K562 (cell line): ENCODE results near the gene LRRC75A. TPM values are rescaled to one million over a fixed set of nuclear protein-coding genes. Genes with fewer than 3 reads are reported as not detected.

Experiments used
- ATAC-seq: fragments of 200-7000 bp; cut with Tn5 transposase; 3 replicates; pipeline ENCODE4 v1.9.1; 2020; ENCODE audit warnings: moderate library complexity
- BruUV-seq: library from RNA; stranded (reverse); fragments of 400-500 nt; replicated peaks from 2 replicates; lab custom pipeline; 2021; lab: Mats Ljungman, UMichigan
- CTCF ChIA-PET: fragments of 300-600 bp; formaldehyde crosslinking; extraction: SDS; loops from one replicate; lab custom pipeline; 2021; ENCODE audit warnings: low intra/inter-chr PET ratio; lab: Yijun Ruan, JAX
- POLR2A ChIA-PET: fragments of 300-600, 350-650 bp; sonication (Branson Sonifier 250); formaldehyde crosslinking; extraction: SDS; loops from one replicate; lab custom pipeline; 2021; ENCODE audit warnings: antibody characterized with exemption, inconsistent platforms; lab: Yijun Ruan, JAX
- DNase-seq, 4 experiments: peaks; one replicate each; pipeline versions ENCODE4 v3.0.0 to v3.0.0-alpha.2; 2011 to 2018; ENCODE audit warnings: low spot score in 3 of 4, mixed read lengths in 3 of 4; ENCODE audit errors: extremely low read depth in 1 of 4
- FAIRE-seq: peaks from 2 replicates; lab custom pipeline; 2011; peaks lifted over from hg19 to GRCh38; lab: Jason Lieb, UNC
- H2AFZ ChIP-seq: 2 replicates; pipeline ENCODE4 v1.6.0; 2011; ENCODE audit warnings: low read depth, low read length, control low read depth, inconsistent platforms
- H3K27ac ChIP-seq: fragments of 200-600 bp; 3 replicates; pipeline ENCODE4 v1.8.0; 2011; ENCODE audit warnings: low read depth, mild to moderate bottlenecking, control low read depth, inconsistent platforms, low read length, moderate library complexity, mixed read lengths; ENCODE audit errors: extremely low read depth
- H3K27me3 ChIP-seq, 2 experiments: fragments of 300-600 bp in 1 of 2; 2 replicates in 1 of 2; 3 replicates in 1 of 2; pipeline versions ENCODE4 v1.6.0 to v1.8.0; 2011; ENCODE audit warnings: inconsistent platforms in 2 of 2, low read length in 2 of 2, mild to moderate bottlenecking in 1 of 2, mixed read lengths in 1 of 2, moderate library complexity in 1 of 2; ENCODE audit not compliant: control insufficient read depth in 2 of 2, insufficient read depth in 2 of 2
- H3K36me3 ChIP-seq: fragments of 300-600 bp; 3 replicates; pipeline ENCODE4 v1.8.0; 2011; ENCODE audit warnings: mild to moderate bottlenecking, low read length, inconsistent platforms; ENCODE audit not compliant: control insufficient read depth, insufficient read depth
- H3K4me1 ChIP-seq, 2 experiments: fragments of 200-600 bp in 1 of 2; replicated peaks in 1 of 2; 2 replicates in 1 of 2; 3 replicates in 1 of 2; pipeline versions ENCODE4 v1.5.1 to v1.8.0; 2011; ENCODE audit warnings: inconsistent platforms in 2 of 2, low read length in 2 of 2, mild to moderate bottlenecking in 1 of 2, mixed read lengths in 1 of 2, moderate library complexity in 1 of 2; ENCODE audit not compliant: control insufficient read depth in 2 of 2, insufficient read depth in 2 of 2
- H3K4me2 ChIP-seq: 2 replicates; pipeline ENCODE4 v1.6.1; 2011; ENCODE audit warnings: low read length, control low read depth, inconsistent platforms, mixed read lengths; ENCODE audit not compliant: insufficient read depth
- H3K4me3 ChIP-seq: fragments of 200-600 bp; sonication (generic), shearing (Covaris generic); 2 replicates; pipeline ENCODE4 v1.5.1; 2016; ENCODE audit warnings: control low read depth, inconsistent platforms
- H3K79me2 ChIP-seq: fragments of 200-600 bp; 3 replicates; pipeline ENCODE4 v1.8.0; 2011; ENCODE audit warnings: low read length, inconsistent platforms; ENCODE audit not compliant: control insufficient read depth, insufficient read depth
- H3K9ac ChIP-seq, 2 experiments: 2 replicates each; pipeline versions ENCODE4 v1.6.0 to v1.6.1; 2011; ENCODE audit warnings: low read depth in 2 of 2, low read length in 2 of 2, control low read depth in 1 of 2, inconsistent platforms in 1 of 2, mild to moderate bottlenecking in 1 of 2, mixed read lengths in 1 of 2; ENCODE audit not compliant: insufficient read depth in 1 of 2
- H3K9me1 ChIP-seq: one replicate; pipeline ENCODE4 v1.6.0; 2011; ENCODE audit warnings: inconsistent platforms, mild to moderate bottlenecking, low read length, moderate library complexity; ENCODE audit not compliant: control insufficient read depth, insufficient read depth
- H3K9me3 ChIP-seq: replicated peaks from 2 replicates; pipeline ENCODE4 v1.5.1; 2011; ENCODE audit warnings: low read depth, low read length, inconsistent platforms; ENCODE audit not compliant: control insufficient read depth, insufficient read depth
- H4K20me1 ChIP-seq: replicated peaks from 2 replicates; pipeline ENCODE4 v1.6.1; 2011; ENCODE audit warnings: low read length, inconsistent platforms, mixed read lengths; ENCODE audit not compliant: control insufficient read depth, insufficient read depth
- ARID1B ChIP-seq: fragments of 450-650 bp; IDR thresholded peaks from 2 replicates; pipeline ENCODE4 v1.6.1; 2016; ENCODE audit warnings: antibody characterized with exemption, mild to moderate bottlenecking, inconsistent platforms
- HDAC6 ChIP-seq: IDR thresholded peaks from 2 replicates; pipeline ENCODE4 v1.6.1; 2012; ENCODE audit warnings: low read depth, mild to moderate bottlenecking, control low read depth, inconsistent platforms, low read length, moderate library complexity
- POLR2G ChIP-seq: fragments of 200-400 bp; formaldehyde crosslinking; IDR thresholded peaks from 2 replicates; pipeline ENCODE4 v1.6.1; 2017; ENCODE audit warnings: low read depth, mild to moderate bottlenecking, antibody characterized with exemption, low read length, moderate library complexity
- RBFOX2 ChIP-seq: fragments of 200-400 bp; formaldehyde crosslinking; IDR thresholded peaks from 2 replicates; pipeline ENCODE4 v1.6.1; 2017; ENCODE audit warnings: low read depth, mild to moderate bottlenecking, low read length, moderate library complexity
- RFX5 ChIP-seq: IDR thresholded peaks from 2 replicates; pipeline ENCODE4 v1.6.1; 2011; ENCODE audit warnings: low read depth, mild to moderate bottlenecking, improper control_type of control experiment, low read length
- SNAPC5 ChIP-seq: fragments of 250-450 bp; sonication (Bioruptor Pico); IDR thresholded peaks from 2 replicates; pipeline ENCODE4 v1.8.0; 2021; ENCODE audit warnings: moderate library complexity, mild to moderate bottlenecking, inconsistent platforms
- ZHX1 ChIP-seq: fragments of 150-350 bp; conservative IDR thresholded peaks from 2 replicates; pipeline ENCODE4 v1.6.1; 2014; ENCODE audit warnings: low read length
- ZNF121 ChIP-seq: sonication (generic); formaldehyde crosslinking; conservative IDR thresholded peaks from 2 replicates; pipeline ENCODE4 v1.8.0; 2022; ENCODE audit warnings: missing genetic modification reagents
- whole genome bisulfite sequencing: fragments of 100-300 bp; shearing (Covaris generic); methylation state at CpG from one replicate; pipeline ENCODE4 v1.1.6; 2016; ENCODE audit warnings: low coverage, mixed read lengths; ENCODE audit not compliant: insufficient coverage; ENCODE audit errors: missing lambda C conversion rate; 5-methylcytosine and 5-hydroxymethylcytosine counted together
- in situ Hi-C: fragments of 300-500 bp; cut with MboI; formaldehyde crosslinking; loops from 4 replicates; pipeline ENCODE4 v1.15.0; 2018; ENCODE audit warnings: inconsistent platforms, mixed read lengths
- intact Hi-C: fragments of 100-400 bp; cut with micrococcal nuclease; formaldehyde crosslinking; loops from 2 replicates; pipeline ENCODE4 v1.14.2; 2022
- polyA plus RNA-seq, 8 experiments: library from polyadenylated mRNA; depleted of rRNA in 4 of 8; stranded (reverse) in 5 of 8; unstranded in 3 of 8; fragments of >200 nt; fragmentation: Nextera tagmentation in 2 of 8; fragmentation: Illumina TruSeq in 1 of 8; extraction: Ambion mirVana in 2 of 8; extraction: Trizol in 1 of 8; gene quantifications; 2 replicates each; pipeline versions ENCODE4 v1.2.1 to v1.2.3, GENCODE V29; 2011 to 2014; ENCODE audit warnings: inconsistent platforms in 1 of 8, missing spikeins in 1 of 8
- total RNA-seq, 7 experiments: library from RNA; depleted of rRNA in 6 of 7; stranded (reverse); fragments of >200 nt in 6 of 7; fragmentation: Illumina TruSeq in 2 of 7; extraction: Trizol in 2 of 7; gene quantifications; 2 replicates each; pipeline versions ENCODE4 v1.2.1 to v1.2.3, GENCODE V29; 2011 to 2021; ENCODE audit warnings: low replicate concordance in 1 of 7

LRRC75A gene
- total and polyA plus RNA-seq, 9 of the 15 experiments (the other 6 are each of a cell fraction or from before 2014, with no cell fraction given): 0.04 to 0.34 (median 0.08) TPM; not detected in 5

GRCh38 chr17:16425698-16426659, 66.0 kb downstream of the LRRC75A start:
- FAIRE-seq (no peak), ATAC-seq (no peak), DNase-seq (peak in 1 of 4 experiments; percentile 0)
- TF ChIP-seq RBFOX2 (peak; percentile 50), ARID1B (no peak), HDAC6 (no peak), ZNF121 (CRISPR knock-in tag) (no peak), RFX5 (no peak), ZHX1 (no peak), SNAPC5 (CRISPR knock-in tag) (no peak), POLR2G (0 out of 2 replicates have a peak, but pooled peaks have one; percentile 28)
- H3K4me2 ChIP-seq: no peak overlapping the region
- H4K20me1 ChIP-seq: no peaks in the 10 kb centered on the region
- POLR2A ChIA-PET: interaction anchor here (1.0 to 2.3 kb wide), 2 partner anchors 11 to 13 kb away, joined by 5 to 26 read pairs; no protein-coding TSS in a partner anchor
- CTCF ChIA-PET: no interaction called here
- intact Hi-C loops (no loop called here), in situ Hi-C loops (no loop called here)
- WGBS: 88% methylated on average over 10 of the region's 20 CpGs
- no TSS peak for BruUV-seq
- H3K36me3 ChIP-seq: peaks cover 59% of the 10 kb centered on the region; the same call in 2 of the 3 replicates
- H3K9me3 ChIP-seq: no peaks in the 10 kb centered on the region
- H3K79me2 ChIP-seq: no peaks in the 10 kb centered on the region; the same call in 2 of the 3 replicates
- no peak overlapping the region for H2AFZ ChIP-seq
- no peak overlapping the region for H3K27ac ChIP-seq
- no peaks in the 10 kb centered on the region for H3K27me3 ChIP-seq
- H3K4me3 ChIP-seq: no peak overlapping the region
- H3K9ac ChIP-seq: no peak overlapping the region; a peak in 1 of 4 replicates
- H3K4me1 ChIP-seq: peaks cover 3% of the 10 kb centered on the region in 2 experiments; a peak in 3 of 5 replicates
- H3K9me1 ChIP-seq: no peaks in the 10 kb centered on the region
